GM19395 (cell line): ENCODE measurements around the gene CCNI.

Experiments
- ATAC-seq: cut with Tn5 transposase; IDR thresholded peaks from one replicate; pipeline ENCODE4 v1.9.1; 2021; ENCODE audit warnings: mild to moderate bottlenecking, moderate library complexity; ENCODE audit not compliant: unreplicated experiment

The CCNI gene

DNA sequence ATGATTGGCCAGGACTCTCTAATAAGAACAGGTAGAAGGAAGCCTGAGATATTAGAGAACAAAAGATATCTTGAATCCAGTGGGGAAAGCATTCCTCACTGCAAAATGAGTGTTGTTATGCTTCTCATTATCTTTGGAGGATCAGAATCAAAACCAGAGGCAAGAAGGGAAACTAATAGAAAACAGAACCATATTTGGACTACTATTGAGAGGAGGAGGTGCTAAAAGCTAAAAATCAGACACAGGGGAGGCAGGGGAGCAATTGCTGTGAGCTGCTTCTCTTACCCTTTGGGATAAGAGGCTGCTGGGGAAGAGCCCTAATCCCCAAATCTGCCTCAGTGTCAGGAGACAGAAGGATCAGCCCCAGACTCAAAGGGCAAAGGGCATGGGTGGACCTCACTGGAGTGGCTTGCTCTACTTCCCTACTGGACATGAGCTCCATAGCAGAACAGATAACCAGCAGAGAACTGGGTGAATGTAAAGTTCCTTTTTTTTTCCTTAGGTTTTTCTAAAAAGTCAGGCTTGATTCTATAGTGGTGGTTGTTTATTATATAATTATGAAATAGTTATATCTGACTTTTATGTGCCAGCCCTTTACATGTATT lies 66.2 kb downstream of the CCNI start:
- no peak for ATAC-seq

DNA sequence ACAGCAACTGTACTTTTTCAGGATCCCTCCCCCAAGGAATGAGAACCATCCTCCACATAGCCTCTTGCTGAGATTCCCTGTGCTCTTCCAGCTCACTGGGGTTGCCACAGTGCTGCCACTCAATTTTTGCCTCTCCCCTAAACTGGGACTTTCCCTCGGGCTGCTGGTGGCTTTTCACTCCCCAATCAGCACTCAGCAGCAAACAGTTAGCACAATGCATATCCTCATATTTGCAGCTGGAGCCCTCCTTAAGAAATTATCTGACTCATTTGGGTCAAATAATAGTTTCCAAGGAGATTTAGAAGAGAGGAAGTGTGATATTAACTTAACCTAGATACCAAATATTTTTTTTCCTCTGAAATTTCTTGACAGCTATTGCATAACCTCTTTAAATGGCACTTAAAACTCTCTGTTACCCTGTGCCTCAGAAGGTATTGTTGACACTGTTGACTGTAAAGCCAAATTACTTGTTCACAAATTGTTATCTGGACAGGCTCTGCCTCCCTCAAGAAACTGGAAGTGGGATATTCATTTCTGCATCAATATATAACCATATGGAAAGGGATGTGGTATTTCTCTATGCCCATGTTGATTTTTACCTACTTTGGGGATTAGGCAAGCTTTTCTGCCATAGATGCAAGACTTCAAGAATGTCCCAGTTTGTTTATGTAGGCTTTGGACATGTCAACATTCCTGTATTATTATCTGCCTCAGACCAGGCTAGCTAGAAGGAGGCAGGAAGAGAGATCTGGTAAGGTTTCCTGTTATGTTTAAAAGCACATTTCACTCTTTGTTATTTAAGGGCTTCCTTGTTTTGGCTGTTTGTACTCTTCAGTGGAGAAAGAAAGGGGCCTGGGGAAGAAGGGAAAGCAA lies 68.2 kb downstream of the CCNI start:
- ATAC-seq, result peak; percentile 94

DNA sequence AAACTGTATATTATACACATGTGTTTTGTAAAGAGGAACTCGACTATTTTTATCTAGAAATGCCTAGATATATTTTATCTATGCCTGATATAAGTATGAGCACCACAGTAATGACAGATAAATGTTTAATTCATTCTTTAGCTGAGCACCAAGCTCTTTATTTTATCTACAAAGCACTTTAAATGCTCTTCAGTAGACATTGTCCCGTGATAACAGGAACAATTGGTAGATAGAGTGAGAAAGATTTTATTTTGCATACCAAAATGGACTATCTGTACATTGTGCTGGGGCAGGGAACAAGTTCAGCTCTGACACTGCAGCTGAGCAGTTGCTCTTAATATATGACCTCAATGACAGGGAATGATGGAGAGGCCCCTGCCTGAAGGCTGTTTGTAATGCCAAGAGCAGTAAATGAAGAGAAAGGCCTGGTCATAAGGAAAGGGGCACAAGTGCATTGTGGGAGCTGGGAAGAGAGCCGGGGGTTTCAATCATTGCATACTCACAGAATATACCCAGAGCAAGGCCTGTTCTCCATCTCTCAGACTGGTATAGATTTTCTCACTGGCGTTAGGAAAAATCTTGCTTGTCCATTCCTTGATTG lies 68.9 kb downstream of the CCNI start:
- peak; percentile 24 for ATAC-seq

DNA sequence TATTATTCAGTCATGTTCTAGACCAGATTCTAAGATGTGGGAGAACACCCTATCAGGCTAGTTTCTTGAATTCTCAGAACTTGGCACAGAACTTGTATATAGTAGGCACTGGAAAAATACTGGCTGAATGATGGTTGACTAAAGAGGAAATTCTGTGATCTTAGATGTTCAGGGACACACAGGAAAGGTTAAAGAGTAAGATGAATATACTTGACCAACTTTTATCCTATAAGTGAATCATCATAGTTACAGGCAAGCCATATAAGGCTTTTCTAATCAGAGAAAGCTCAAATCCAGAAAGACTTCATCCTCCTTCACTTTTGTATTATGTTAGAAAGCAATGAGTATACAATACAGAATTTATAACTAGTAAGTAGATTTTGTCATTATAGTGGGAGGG lies 72.4 kb downstream of the CCNI start:
- no peak for ATAC-seq

DNA sequence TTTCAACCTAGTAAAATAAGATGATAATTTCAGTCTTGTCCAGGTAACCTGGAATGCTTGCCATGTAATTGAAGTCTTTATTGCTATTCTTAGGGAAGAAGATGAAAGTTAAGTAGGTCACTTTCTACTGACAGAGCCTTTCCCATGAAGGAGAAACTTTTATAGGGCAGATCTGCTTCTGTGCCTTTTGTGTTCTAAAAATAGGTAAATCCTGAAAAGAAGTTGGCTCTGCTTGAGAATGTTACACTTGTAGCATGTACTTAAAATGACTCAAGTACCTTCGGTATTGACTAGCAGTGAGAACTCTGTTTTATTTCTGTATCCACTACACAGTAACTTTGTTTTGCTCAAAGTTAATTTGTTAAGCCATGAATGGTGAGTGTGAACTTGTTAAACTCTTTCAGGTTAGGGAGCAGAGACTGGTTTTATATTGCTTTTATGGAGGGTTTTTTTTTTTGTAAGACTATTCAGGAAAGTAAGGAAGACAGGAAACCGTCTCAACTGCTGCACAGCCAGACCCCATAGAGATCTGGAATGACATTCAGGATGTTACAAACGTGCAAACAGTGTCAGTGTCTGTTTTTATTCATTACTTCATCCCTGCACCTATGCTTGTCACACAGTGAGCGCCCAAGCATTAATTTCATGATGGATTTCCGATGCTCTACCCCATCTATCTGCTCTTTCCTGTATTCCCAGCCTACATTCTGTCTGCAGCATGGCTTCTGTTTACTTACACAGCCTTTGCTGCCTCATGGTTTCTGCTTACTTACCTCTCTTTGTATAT lies 73.3 kb downstream of the CCNI start:
- no peak for ATAC-seq

DNA sequence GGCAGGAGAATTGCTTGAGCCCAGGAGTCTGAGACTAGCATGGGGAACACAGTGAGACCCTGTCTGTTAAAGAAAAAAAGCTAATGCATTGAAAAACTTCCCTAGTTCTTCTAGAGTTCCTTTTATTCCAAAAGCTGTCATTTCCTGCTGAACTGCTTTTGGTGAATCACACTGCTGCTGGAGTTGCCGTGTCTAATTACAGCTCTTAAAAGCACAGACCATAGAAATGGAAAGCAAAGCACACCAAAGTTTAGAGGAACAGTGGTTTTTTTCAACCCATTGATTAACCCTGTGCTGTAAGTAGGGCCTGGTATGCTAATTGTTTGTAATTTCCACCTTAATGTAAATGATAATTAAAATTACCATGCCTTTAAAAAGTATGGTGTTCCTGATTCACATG lies 73.9 kb downstream of the CCNI start:
- no peak for ATAC-seq

DNA sequence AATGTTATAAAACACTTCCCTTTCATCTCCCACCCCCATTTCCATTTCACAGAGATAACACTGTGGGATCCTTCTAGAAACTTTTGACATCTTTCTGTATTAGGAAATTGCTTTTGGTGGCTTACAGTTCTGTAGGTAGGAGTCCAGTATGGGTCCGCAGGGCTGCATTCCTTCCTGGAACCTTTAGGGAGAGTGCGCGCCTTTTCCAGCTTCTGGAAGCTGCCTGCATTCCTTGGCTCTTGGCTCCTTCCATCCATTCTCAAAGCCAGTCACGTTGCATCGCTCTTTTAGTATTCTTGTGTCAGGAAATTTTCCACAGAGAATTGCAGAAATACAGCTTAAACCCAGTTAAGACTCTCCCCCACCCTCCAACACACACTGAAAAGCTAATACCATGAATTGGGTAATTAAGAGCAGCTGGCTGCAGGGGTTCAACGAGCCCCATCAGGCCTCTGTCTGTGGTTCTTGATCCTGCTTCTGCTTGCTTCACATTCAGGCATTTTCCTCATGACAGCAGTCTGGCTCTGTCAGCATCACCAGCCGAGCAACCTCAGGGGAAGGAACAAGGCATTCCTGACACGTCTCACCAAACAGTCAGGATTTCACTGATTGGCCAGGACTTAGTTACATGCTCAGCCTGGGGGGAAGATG lies 77.4 kb downstream of the CCNI start:
- ATAC-seq, result no peak

DNA sequence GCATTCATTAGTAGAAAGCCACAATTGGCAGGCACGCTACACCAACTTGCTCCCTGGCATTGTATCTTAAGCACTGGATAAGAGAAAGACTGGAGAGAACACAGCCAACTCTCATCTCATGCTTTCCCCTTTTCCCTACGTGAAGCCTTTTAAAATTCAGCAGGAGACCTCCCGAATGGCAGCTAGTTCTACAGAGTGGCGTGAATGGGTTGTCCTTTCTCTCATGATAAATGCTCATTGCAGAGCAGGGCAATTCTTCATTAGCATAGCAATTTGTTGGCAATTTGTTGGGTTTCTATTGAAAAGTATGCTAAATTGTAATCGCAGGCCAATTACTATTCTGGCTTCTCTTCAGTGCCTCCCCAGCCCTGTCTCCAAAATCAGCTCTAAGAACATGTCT lies 78.3 kb downstream of the CCNI start:
- no peak for ATAC-seq
